DOHH2 (cell line): ENCODE results near the gene LAMA3.

Experiments
- CTCF ChIP-seq: fragments of 200-600 bp; sonication (generic); IDR thresholded peaks from one replicate; pipeline ENCODE4 v1.5.1; 2014; ENCODE audit warnings: antibody characterized with exemption, mild to moderate bottlenecking, low read depth, low read length; ENCODE audit not compliant: poor library complexity, severe bottlenecking
- EZH2phosphoT487 ChIP-seq: fragments of 200-600 bp; sonication (generic); IDR thresholded peaks from 2 replicates; pipeline ENCODE4 v1.6.1; 2017; ENCODE audit warnings: borderline replicate concordance, mild to moderate bottlenecking, antibody characterized with exemption, low read length, moderate library complexity, mixed read lengths

DNA sequence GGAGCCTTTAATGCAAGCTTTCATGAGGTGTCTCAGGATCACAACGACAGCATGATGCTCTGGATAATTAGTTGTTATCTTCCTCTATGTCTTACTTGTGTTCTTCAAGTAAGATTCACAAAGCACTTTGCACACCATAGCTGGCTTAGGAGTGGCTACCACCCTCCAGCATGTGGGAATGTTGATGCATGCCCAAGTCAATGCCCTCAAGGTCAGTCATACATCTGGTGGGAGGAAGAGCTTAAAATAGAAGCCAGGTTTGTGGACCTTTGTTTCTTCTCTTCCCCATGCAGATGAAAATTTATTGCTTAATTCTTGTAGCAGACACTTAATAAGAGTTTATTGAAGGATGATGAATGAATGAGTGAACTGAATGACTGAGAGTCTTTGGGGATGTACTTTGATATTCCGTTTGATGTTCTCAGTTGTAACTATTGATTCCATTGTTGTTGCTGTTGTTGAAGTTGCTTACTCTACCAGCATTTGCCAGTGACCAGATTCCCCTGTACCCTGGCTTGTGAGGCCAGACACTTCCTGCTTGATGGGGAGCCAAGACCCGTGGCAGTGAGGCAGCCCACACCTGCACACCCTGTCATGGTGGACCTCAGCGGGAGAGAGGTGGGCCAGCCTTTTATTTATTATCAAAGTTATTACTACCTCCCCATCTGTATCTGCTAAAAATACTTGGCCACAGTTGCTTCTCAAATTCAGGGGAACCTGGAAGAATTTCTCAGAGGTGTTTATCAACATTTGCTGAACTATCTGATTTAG, 137.8 kb downstream of the LAMA3 start:
- TF ChIP-seq CTCF = no peak
- TF ChIP-seq EZH2phosphoT487 = no peak
